NCI-H2081 (cell line): ENCODE results near the gene CD8B.

Source experiments
- DNase-seq, 2 experiments: peaks; one replicate each; lab custom pipeline; 2025; lab: John Stamatoyannopoulos, UW

CD8B gene

DNA sequence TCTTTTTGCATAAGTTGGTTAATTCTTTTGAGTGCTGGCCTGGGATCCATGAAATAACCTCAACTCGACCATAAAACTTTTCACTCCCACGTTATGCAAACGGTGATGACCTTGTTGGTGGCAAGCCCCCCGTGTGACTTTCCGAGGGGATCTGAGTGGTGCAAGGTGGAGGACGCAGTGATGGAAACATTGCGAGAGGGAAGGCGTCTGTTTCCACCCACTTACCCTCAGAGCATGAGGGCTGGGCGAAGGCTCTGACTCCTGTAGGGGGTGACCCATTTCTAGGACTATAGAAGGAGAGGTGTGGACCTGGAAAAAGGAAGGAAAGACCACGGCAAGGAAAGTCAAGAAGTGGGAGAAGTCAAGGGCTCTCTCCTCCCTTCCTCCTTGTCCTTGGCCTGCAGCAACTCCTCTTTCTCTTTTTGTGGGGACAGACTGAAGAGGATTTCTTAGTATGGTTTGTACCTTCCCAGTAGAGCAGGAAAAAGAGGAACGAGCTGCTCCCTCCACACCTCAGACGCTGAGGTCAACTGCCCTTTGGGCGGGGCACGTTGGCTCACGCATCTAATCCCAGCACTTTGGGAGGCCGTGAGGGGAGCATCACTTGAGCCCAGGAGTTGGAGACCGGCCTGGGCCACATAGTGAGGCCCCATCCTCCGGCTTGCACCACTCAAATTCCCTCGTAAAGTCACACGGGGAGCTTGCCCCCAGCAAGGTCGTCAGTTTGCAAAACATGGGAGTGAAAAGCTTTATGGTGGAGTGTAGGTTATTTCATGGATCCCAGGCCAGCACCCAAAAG is 55.4 kb downstream of the CD8B start:
- DNase-seq, result no peak

DNA sequence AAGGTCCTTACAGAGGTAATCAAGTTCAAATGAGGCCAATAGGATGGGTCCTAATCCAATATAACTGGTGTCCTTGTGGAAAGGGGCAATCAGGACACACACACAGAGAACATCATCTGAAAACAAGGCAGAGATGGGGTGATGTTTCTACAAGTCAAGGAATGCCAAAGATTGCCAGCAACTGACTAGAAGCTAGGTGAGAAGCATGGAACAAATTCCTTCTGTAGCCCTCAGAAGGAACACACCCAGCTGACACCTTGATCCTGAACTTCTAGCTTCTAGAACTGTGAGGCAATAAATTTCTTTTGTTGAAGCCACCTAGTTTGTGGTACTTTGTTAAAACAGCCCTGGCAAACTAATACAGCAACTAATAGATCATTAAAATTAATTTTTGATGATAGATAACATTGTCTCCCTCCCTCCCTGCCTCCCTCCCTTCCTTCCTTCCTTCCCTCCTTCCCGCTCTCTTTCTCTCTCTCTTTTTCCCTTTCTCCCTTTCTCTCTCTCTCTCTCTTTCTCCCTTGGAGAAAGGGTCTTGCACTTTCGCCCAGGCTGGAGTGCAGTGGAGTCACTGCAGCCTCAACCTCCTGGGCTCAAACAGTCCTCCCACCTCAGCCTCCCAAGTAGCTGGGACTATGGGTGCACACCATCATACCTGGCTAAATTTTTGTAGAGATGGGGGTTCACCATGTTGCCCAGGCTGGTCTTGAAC is 60.7 kb downstream of the CD8B start:
- DNase-seq, result no peak

DNA sequence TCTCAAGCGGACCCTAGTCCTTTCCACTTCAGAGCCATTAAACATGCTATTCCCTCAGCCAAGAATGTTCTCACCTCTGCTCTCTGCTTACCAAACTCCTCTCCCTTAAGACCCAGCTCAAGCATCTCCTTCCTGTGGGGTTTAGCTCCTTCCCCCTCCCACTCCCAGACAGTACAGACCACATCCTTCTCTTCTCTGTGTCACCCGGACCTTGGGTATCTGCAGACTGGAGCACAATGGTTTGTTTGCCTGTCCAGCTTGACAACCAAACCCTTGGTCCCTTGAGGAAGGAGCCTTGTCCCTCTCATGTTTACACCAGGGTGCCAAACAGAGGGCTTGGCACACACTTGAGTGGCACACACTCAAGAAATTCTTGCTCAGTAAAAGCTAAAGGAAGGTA is 66.8 kb downstream of the CD8B start:
- DNase-seq, result no peak

DNA sequence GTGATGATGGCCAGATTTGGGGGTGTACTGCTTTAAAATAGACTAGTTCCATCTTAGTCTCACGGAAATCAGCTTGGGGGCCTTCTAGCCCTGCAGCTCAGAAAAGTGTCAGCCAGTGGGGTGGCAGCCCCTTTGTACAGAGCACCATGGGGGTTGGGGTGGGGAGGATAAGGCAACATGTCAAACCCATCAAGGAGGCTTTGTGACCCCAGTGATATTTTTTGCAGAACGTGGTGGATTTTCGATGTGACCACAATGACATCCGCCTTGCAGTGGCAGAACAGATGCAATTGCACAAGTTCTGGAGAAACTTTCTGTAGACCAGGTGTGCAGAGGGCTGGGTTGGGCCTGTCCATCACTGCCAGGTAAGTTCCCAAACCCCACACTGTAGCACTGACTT is 67.9 kb downstream of the CD8B start:
- no peak for DNase-seq

DNA sequence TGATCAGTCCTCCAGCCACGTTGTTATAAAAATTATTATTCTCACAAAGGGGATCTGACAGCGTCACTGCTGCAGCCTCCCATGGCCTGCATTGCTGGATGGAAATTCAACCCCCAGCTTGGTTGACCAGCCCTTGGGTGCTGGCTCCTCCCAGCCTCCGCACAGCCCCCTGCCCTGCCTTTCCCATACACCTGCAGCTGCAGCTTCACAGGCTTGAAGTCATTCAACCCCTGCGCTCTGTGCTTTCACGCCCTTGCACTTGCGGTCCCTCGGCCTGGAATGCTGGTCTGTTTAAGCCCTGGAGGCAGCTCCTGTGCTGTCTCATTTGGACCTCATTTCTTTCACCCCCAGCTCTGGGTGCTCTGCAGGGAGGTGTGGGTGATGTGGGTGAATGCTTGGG is 70.1 kb downstream of the CD8B start:
- no peak for DNase-seq

DNA sequence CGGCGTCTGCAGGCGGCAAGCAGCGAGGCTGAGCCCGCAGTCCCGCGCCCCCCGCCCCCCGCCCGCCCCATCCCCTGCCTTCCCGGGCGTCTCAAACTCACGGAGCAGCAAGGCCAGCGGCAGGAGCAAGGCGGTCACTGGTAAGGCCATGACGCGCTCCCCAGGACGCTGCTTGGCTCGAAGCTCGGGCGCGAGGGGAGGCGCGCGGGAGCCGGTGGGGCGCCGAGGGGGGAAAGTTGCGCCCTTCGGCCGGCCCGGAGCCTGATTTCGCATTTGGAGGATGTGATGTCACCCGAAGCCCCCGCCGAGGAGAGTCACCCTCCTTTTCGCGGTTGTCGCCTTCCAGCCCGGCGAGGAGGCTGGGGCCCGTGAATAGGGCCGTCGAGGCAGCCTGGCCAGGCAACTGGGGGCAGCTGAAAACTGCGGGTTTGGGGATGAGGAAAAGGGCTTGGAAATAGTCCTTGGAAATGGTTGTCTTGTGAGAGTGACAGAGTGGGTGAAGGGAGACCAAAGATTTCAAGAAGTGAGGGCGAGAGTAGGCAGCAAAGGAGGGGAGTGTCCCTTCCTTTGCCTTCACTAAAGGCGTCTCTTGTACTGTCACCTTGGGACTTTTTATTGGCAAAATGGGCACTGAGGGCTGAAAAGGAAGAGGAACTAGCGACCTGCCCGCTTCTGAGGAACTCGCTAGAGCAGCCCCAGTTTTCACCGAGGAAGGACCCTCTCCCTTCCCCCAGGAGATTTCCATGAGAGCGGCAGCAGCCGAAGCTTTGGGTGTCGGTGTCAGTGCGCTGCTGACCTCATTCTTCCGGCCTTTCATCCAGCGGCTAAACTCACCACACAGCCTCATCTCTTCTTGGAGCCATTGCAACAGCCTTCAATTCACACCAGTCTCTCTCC is 70.8 kb downstream of the CD8B start, which contains the start of gene CD8A:
TSS of gene CD8A (minus strand) at position 238 of the 897 bp plus-strand sequence. CDS start at position 150, 88 bp downstream.
- DNase-seq, result no peak

DNA sequence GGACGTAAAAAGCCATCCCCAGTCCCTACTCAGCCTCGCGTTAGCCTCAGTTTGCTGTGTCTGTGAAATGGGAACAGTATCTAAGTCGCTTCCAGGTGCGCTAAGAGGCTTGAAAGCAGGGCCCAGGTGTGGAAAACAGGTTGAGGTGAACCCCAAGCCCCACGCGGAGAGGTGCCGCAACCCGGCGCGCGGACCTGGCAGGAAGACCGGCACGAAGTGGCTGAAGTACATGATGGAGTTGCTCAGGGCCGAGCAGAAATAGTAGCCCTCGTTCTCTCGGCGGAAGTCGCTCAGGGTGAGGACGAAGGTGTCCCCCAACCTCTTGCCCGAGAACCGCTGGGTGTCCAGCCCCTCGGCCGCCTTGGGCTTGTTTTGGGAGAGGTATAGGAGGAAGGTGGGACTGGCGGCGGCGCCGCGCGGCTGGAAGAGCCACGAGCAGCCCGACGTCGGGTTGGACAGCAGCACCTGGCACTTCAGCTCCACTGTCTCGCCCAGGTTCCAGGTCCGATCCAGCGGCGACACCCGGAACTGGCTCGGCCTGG is 71.5 kb downstream of the CD8B start:
- no peak for DNase-seq

DNA sequence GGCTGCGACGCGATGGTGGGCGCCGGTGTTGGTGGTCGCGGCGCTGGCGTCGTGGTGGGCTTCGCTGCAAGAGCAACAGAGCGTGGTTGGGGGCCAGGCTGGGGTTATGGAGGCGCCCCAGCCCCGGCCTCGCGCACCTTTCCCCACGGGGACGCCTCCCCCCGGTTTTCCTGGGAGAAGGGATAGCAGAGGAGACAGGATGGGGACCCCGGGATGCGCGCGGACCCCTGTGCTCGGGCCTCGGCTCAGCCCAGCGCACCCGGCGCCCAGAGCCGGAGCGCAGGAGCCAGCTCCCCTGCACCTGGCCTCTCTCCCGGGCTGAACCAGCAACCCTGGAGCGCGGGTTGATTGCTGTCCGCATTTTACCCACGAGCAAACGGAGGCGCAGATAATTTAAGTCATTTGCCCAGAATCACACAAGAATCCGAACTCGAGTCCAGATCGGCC is 72.0 kb downstream of the CD8B start:
- no peak for DNase-seq

DNA sequence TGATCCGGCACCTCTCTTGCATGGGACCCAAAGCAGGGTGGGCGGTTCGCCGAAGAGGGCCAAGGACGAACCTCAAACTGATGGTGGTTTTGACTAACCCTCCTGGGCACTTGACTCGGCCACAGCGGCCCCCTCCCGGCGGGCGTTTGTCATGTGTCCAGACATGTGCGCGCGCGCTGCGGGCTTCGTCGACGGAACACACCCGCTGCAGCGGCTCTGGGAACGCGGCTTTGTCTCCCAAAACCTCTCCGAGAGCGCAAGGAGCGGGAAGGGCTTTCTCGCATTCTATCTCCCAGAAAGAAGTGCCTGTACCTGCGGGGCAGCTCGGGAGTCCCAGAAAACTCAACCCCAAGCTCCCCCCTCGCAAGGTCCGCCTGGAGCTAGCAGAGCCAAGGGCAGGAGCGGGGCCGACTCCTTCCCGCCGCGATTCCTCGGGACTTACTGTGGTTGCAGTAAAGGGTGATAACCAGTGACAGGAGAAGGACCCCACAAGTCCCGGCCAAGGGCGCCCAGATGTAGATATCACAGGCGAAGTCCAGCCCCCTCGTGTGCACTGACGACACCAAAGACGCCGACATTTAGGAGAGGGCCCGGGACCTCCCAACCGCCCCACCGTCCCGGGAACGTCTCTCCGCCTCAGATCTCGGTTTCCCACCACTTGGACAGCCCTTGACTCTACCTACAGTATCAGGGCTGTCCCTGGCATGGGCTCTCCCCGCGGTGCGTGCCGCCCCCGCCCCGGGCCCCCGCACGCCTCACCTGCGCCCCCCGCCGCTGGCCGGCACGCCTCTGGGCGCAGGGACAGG is 72.6 kb downstream of the CD8B start:
- DNase-seq, result no peak

DNA sequence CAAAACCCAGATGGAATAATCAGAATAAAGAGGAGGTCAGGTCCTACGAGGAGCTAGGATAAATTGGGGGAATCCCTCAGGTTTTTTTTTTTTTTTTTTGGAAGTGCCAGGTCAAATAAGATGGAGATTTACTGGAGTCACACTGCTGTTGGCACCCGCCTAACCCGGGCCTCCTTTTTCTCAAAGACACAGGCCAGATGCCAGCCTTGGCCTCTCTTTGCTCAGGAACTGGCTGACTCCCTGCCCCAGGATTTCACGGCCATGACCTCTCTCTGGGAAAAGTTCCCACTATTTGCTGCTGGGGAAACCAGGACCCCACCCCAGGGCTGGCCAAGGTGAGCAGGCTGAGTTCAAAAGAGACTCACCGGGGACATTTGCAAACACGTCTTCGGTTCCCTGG is 73.5 kb downstream of the CD8B start:
- no peak for DNase-seq

DNA sequence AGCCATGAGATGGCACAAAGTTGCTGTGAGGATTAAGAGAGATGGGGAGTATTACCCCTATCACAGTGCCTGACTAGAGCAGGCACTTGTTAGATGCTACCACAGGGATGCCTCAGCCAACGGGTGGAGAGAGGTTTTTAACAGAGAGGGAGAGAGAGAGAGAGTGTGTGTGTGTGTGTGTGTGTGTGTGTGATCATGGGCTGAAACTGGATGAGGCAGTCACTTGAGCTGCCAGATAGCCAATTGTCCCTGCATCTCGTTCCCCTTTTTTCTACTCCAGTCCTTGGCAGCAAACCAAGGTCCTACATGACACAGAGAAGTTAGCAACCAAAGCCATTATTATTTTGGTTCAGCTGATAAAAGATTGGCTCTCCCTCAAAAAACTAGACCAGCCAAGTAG is 74.0 kb downstream of the CD8B start:
- peak in 1 of 2 experiments; percentile 21 for DNase-seq

DNA sequence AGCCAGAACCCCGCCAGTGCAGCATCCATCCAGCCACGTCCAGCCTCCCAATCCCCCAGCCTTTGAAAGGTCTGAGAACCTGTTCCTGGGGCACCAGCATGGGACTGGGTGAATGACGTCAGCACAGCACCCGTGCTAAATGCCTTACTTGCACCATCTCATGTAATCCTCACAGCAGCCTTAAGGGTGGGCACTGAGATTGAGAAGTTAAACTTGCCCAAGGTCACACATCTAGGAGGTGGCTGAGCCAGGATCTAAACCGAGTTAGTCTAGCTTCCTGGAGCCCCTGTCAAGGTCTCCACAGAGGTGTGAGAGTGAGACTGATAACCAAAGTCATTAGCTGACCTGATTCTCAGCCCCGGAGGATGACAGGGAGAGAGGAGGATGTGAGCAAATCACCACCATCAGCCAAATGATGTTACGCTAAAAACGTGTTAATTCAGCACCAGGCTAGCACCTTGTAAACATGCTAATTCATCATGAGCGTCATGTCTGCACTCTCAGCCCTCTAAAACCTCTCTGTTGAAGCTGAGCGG is 75.6 kb downstream of the CD8B start:
- DNase-seq, result no peak

DNA sequence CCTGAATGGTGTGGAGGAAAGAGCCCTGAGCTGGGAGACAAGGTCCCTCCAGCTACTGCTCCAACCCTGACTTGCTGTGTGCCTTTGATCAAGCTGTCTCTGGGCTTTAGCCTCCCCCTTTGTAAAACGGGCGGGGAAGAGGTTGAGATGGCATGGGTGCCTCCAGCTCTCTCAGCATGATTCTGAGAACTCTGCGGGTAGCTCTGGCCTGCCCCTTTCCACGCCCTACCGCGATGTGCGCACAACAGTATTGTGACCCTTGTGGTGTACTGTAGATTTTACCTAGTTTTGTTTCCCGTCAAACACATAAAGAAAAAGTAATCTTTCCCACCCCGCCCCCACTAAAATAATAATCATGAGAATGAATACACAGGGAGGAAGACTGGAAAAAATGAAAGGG is 76.2 kb downstream of the CD8B start:
- no peak for DNase-seq

DNA sequence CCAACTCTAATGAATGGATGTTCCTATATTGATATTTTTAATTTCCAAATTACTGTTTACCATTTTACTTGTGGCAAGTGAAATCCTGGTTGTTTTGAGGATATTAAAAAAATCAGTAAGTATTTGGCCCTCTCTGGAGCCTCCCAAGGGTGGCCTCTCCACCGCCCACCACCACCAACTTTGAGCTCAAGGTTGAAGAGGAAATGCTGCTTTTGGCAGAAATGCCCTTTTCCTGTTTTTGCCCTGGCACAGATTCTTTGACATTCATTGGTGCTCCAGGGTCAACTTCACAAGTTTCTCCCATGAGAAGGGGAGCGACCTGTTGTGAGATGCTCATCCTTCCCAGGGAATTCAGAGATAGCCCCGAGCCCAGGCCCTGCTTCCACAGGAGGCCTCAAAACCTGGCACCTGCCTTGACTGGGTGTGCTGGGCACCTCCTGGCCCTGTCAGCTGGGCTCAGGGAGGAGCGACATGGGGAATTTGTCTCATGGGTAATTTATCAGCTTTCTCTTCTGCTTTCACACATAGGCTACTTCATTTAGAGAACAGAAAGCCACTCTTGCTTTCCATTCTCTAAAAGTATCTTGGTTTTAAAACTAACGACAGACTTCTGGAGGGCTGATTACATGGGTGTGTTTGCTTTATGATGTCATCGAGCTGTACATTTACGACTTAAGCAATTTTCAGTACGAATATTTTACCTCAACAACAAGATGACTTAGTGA is 77.9 kb downstream of the CD8B start:
- no peak for DNase-seq

DNA sequence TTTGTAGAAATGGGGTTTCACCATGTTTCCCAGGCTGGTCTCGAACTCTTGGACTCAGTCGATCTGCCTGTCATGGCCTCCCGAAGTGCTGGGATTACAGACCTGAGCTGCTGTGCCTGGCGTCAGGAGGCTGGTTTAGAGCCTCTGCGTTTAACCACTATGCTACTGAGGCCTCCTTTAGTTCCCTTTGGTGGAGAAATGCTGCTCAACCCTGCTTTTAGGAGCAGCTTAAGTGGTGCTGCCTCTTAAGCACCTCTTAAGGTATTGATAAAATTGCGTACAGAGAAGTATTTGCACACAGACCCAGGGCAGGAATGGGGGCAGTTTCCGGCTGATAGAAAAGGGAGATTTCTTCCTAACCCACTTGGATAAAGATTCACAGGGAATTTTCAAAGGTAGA is 78.9 kb downstream of the CD8B start:
- DNase-seq, result no peak

DNA sequence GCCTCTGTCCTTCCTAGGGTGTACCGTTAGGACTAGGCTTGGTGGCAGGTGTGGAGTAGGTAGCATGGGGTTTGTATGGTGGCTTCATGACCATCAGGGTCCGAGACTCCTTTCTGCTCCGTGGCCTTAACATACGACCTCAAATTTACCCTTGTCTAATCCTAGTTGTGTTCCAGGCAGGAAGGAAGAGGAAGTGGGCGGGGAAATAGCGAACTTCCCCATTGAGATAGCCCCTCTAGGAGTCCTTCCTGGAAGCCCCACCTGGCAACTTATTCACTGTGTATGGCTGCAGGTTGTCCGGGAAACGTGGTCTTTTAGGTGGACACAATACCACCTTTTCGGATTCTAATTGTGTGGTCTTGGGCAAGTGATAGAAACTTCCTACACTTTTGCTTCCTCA is 80.3 kb downstream of the CD8B start:
- DNase-seq, result no peak

DNA sequence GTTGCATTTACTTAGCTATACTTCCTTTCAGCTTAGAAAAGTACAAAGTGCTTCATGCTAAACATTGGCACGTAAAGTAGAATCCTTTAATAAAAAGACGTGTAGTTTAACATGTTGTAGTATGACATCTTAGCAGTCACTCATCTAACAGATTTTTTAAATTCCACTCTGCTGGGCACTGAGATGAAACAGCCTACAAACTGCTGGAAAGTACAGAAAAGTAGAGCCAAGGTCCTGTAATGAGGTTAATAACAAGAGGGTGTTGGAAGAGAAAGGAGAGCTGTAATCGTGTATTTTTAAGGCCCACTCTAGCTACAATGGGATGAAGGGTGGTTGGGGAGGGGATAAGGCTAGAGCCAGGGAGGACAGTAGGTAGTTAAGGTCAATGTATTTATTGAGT is 81.7 kb downstream of the CD8B start:
- no peak for DNase-seq

DNA sequence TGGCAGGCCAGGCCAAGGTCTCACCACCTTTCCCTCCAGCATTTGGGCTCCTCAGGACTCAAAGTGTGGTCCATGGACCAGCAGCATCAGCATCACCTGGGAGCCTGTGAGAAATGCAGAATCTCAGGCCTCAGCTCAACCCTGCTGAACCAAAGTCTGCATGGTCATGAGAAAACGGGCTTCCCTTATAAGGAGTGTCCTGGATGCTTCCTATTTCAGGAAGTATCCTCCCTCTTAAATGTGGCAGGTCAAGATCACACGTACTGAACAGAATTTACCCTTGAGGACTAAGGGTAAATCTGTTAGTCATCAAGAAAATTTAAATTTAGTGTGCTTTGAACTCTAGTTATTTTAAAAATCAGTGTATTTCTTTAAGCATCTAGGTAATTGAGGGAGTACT is 82.7 kb downstream of the CD8B start:
- no peak for DNase-seq

DNA sequence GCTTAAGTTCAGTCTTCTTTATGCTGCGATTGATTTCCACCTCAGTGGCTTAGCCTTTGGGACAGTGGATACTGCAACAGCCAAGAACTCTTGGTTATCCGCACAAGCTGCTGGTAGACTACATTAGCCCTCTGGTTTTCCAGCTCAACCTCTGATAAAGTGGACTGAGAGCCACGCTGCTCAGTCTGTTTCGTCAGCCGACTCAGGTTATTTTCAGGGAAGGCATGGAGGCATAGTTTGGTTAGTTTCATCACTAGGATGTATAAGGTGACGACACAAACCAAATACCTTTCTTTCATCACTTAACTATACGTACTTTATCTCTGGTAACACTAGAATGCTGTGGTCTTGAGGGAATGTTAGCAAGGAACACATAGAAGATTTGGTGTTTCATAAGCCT is 85.2 kb downstream of the CD8B start:
- no peak for DNase-seq

DNA sequence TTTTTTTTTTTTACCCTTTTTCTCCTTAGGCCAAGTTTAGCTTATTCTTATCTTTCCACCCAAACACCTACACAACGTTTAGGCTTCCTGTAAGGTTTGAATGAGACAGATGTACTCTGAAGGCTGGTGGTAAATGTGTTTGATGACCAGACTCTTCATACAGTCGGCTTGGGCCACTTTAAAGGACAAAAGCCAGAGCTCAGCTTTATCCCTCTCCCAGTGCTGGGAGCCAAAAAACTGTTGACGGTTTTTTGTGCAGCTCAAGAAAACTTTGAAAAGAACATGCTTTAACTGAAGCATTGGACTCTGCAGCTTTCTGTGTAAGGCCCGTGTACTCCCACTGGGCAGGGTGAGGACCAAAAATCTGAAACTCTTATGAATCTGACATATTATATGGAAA is 86.3 kb downstream of the CD8B start:
- DNase-seq, result no peak
